Natural killer cell (primary cell): ENCODE data around the gene CLCN5. TPM values are rescaled to one million over a fixed set of nuclear protein-coding genes. Genes with fewer than 3 reads are reported as not detected.

Experiments used
- ATAC-seq, 3 donors: fragments of 150-1000 bp in 2 of 3; fragments of 200-7000 bp in 1 of 3; cut with Tn5 transposase; 1 replicate in 1 of 3; 2 replicates in 2 of 3; pipeline ENCODE4 v1.10.0; 2021; ENCODE audit warnings: mild to moderate bottlenecking in 2 of 3, moderate library complexity in 2 of 3
- DNase-seq, 2 donors: peaks; one replicate each; pipeline versions ENCODE4 v3.0.0 to v3.0.0-alpha.2; 2013 to 2021; ENCODE audit warnings: mixed read lengths in 1 of 2
- H3K27ac ChIP-seq: one replicate; pipeline ENCODE4 v1.5.1; 2013; ENCODE audit warnings: mild to moderate bottlenecking, low read length
- H3K27me3 ChIP-seq: one replicate; pipeline ENCODE4 v1.6.1; 2013; ENCODE audit warnings: low read length; ENCODE audit not compliant: control insufficient read depth, insufficient read depth
- H3K36me3 ChIP-seq: one replicate; pipeline ENCODE4 v1.6.1; 2013; ENCODE audit warnings: low read length; ENCODE audit not compliant: control insufficient read depth, insufficient read depth
- H3K4me1 ChIP-seq: one replicate; pipeline ENCODE4 v1.6.1; 2013; ENCODE audit warnings: low read length; ENCODE audit not compliant: control insufficient read depth, insufficient read depth
- H3K4me3 ChIP-seq: one replicate; pipeline ENCODE4 v1.5.1; 2013; ENCODE audit warnings: low read length
- H3K9me3 ChIP-seq: one replicate; pipeline ENCODE4 v1.6.1; 2013; ENCODE audit warnings: low read length; ENCODE audit not compliant: control insufficient read depth, insufficient read depth
- H3K27ac Mint-ChIP-seq, 2 donors: one replicate each; pipeline ENCODE4 v1.8.0; 2022; ENCODE audit warnings: mild to moderate bottlenecking in 2 of 2, mixed read lengths in 2 of 2, moderate library complexity in 1 of 2
- H3K27me3 Mint-ChIP-seq, 2 donors: one replicate each; pipeline ENCODE4 v1.8.0; 2022; ENCODE audit warnings: low read depth in 2 of 2, mixed read lengths in 2 of 2
- H3K36me3 Mint-ChIP-seq: one replicate; pipeline ENCODE4 v1.8.0; 2022; ENCODE audit warnings: mixed read lengths
- H3K4me1 Mint-ChIP-seq, 2 donors: one replicate each; pipeline ENCODE4 v1.8.0; 2022; ENCODE audit warnings: mixed read lengths in 2 of 2
- H3K4me3 Mint-ChIP-seq: one replicate; pipeline ENCODE4 v1.8.0; 2022; ENCODE audit warnings: mild to moderate bottlenecking, moderate library complexity, mixed read lengths
- H3K9me3 Mint-ChIP-seq, 2 donors: one replicate each; pipeline ENCODE4 v1.8.0; 2022; ENCODE audit warnings: mixed read lengths in 2 of 2
- CTCF ChIP-seq: fragments of 200-600 bp; IDR thresholded peaks from one replicate; pipeline ENCODE4 v1.8.0; 2022; ENCODE audit warnings: antibody characterized with exemption
- WGBS: methylation state at CpG from one replicate; pipeline ENCODE4 v1.1.7; 2013; ENCODE audit warnings: missing lambda C conversion rate; ENCODE audit not compliant: insufficient coverage; 5-methylcytosine and 5-hydroxymethylcytosine counted together
- intact Hi-C: fragments of 100-400 bp; cut with micrococcal nuclease; formaldehyde crosslinking; loops from one replicate; pipeline ENCODE4 v1.14.2; 2022
- total RNA-seq, 4 donors: library from RNA; stranded (reverse); fragments of 120-200 nt in 1 of 4; gene quantifications; one replicate each; pipeline versions ENCODE4 v1.2.3 to v1.2.4, GENCODE V29; 2013 to 2022

CLCN5 gene
- total RNA-seq, 3 donors from 2014 or later (not counting 1 experiment from before 2014, with no cell fraction given) = 2.5 to 4.5 (median 4.0) TPM

GRCh38 chrX:50108264-50108663, 185.9 kb downstream of the CLCN5 start:
- ATAC-seq = no peak
- intact Hi-C loops = no loop called here

GRCh38 chrX:50111742-50112141, 189.3 kb downstream of the CLCN5 start:
- H3K4me1 Mint-ChIP-seq = no peaks in the 10 kb centered on the region
- Histone ChIP-seq H3K4me3 (no peak overlapping the region), H3K36me3 (no peaks in the 10 kb centered on the region), H3K9me3 (no peaks in the 10 kb centered on the region), H3K27me3 (no peaks in the 10 kb centered on the region), H3K27ac (no peak overlapping the region), H3K4me1 (no peaks in the 10 kb centered on the region)
- H3K4me3 Mint-ChIP-seq = no peak overlapping the region
- H3K9me3 Mint-ChIP-seq = no peaks in the 10 kb centered on the region
- intact Hi-C loops = no loop called here
- peaks cover 0 to 30% of the 10 kb centered on the region in 2 donors for H3K27me3 Mint-ChIP-seq
- no peaks in the 10 kb centered on the region for H3K36me3 Mint-ChIP-seq
- no peak for ATAC-seq
- DNase-seq = no peak
- H3K27ac Mint-ChIP-seq = no peak overlapping the region
- no peak for TF ChIP-seq CTCF
- no CpG with 5 or more reads among the region's 2 CpGs for WGBS

More at GRCh38 chrX:50108264-50108663, 185.9 kb downstream of the CLCN5 start:
- H3K36me3 Mint-ChIP-seq = no peaks in the 10 kb centered on the region
- DNase-seq = no peak
- H3K9me3 ChIP-seq = no peaks in the 10 kb centered on the region
- H3K27ac ChIP-seq = no peak overlapping the region
- H3K27me3 Mint-ChIP-seq = peaks cover 0 to 26% of the 10 kb centered on the region in 2 donors
- no peaks in the 10 kb centered on the region for H3K9me3 Mint-ChIP-seq
- no peaks in the 10 kb centered on the region for H3K27me3 ChIP-seq
- no peak overlapping the region for H3K4me3 ChIP-seq
- H3K4me1 ChIP-seq = no peaks in the 10 kb centered on the region
- H3K4me3 Mint-ChIP-seq = no peak overlapping the region
- TF ChIP-seq CTCF = no peak
- no peak overlapping the region for H3K27ac Mint-ChIP-seq
- peaks cover 0 to 3% of the 10 kb centered on the region in 2 donors for H3K4me1 Mint-ChIP-seq
- WGBS = 65% methylated on average over 2 of the region's 2 CpGs
- H3K36me3 ChIP-seq = no peaks in the 10 kb centered on the region

- Histone ChIP-seq H3K9me3 (no peaks in the 10 kb centered on the region), H3K27ac (no peak overlapping the region), H3K4me3 (no peak overlapping the region), H3K4me1 (no peaks in the 10 kb centered on the region), H3K36me3 (no peaks in the 10 kb centered on the region), H3K27me3 (no peaks in the 10 kb centered on the region)
- H3K36me3 Mint-ChIP-seq = no peaks in the 10 kb centered on the region
- WGBS = no CpG with 5 or more reads among the region's 2 CpGs
- no peak overlapping the region for H3K27ac Mint-ChIP-seq
- ATAC-seq = no peak
- intact Hi-C loops = no loop called here
- H3K27me3 Mint-ChIP-seq = peaks cover 0 to 34% of the 10 kb centered on the region in 2 donors
- H3K4me3 Mint-ChIP-seq = no peak overlapping the region
- H3K4me1 Mint-ChIP-seq = no peaks in the 10 kb centered on the region
- no peaks in the 10 kb centered on the region for H3K9me3 Mint-ChIP-seq
- DNase-seq = no peak
- TF ChIP-seq CTCF = no peak
Measured at GRCh38 chrX:50114113-50114512, 191.7 kb downstream of the CLCN5 start.

- 85% methylated on average over 2 of the region's 2 CpGs for whole genome bisulfite sequencing
Measured at GRCh38 chrX:50115973-50116372, 193.6 kb downstream of the CLCN5 start.

More at GRCh38 chrX:50115973-50116372, 193.6 kb downstream of the CLCN5 start:
- H3K27me3 Mint-ChIP-seq = peaks cover 0 to 27% of the 10 kb centered on the region in 2 donors
- intact Hi-C loops = no loop called here
- no peak overlapping the region for H3K4me3 ChIP-seq
- no peaks in the 10 kb centered on the region for H3K27me3 ChIP-seq
- H3K4me3 Mint-ChIP-seq = no peak overlapping the region
- no peaks in the 10 kb centered on the region for H3K4me1 Mint-ChIP-seq
- H3K4me1 ChIP-seq = no peaks in the 10 kb centered on the region
- no peak overlapping the region for H3K27ac Mint-ChIP-seq
- no peak for ATAC-seq
- DNase-seq = no peak
- TF ChIP-seq CTCF = no peak
- no peaks in the 10 kb centered on the region for H3K36me3 Mint-ChIP-seq
- H3K27ac ChIP-seq = no peak overlapping the region
- no peaks in the 10 kb centered on the region for H3K9me3 ChIP-seq
- no peaks in the 10 kb centered on the region for H3K9me3 Mint-ChIP-seq
- H3K36me3 ChIP-seq = no peaks in the 10 kb centered on the region
